MCF 10A (cell line): ENCODE data around the gene HOXD12. TPM values are rescaled to one million over a fixed set of nuclear protein-coding genes. Genes with fewer than 3 reads are reported as not detected.

Experiments
- BruUV-seq: library from RNA; stranded (reverse); fragments of 400-500 nt; replicated peaks from 2 replicates; lab custom pipeline; 2021; lab: Mats Ljungman, UMichigan
- CTCF ChIA-PET: fragments of 300-600 bp; sonication (Branson Sonifier 250); formaldehyde crosslinking; extraction: SDS; loops from one replicate; lab custom pipeline; 2021; ENCODE audit warnings: antibody characterized with exemption, inconsistent platforms; lab: Yijun Ruan, JAX
- POLR2A ChIA-PET: fragments of 300-600, 350-650 bp; sonication (Branson Sonifier 250); formaldehyde crosslinking; extraction: SDS; loops from one replicate; lab custom pipeline; 2020; ENCODE audit warnings: antibody characterized with exemption, inconsistent platforms; lab: Yijun Ruan, JAX
- DNase-seq: peaks from one replicate; pipeline ENCODE4 v3.0.0-alpha.2; 2018; ENCODE audit not compliant: unreplicated experiment
- H3K27ac Mint-ChIP-seq: one replicate; pipeline ENCODE4 v1.8.0; 2022; ENCODE audit warnings: mild to moderate bottlenecking, low read depth, mixed read lengths; ENCODE audit not compliant: unreplicated experiment
- H3K27me3 Mint-ChIP-seq: one replicate; pipeline ENCODE4 v1.8.0; 2022; ENCODE audit warnings: mixed read lengths; ENCODE audit not compliant: insufficient read depth, unreplicated experiment
- H3K36me3 Mint-ChIP-seq: one replicate; pipeline ENCODE4 v1.8.0; 2022; ENCODE audit warnings: mild to moderate bottlenecking, moderate library complexity, mixed read lengths; ENCODE audit not compliant: insufficient read depth, unreplicated experiment
- H3K4me1 Mint-ChIP-seq: one replicate; pipeline ENCODE4 v1.8.0; 2022; ENCODE audit warnings: mixed read lengths; ENCODE audit not compliant: insufficient read depth, unreplicated experiment
- H3K4me3 Mint-ChIP-seq: one replicate; pipeline ENCODE4 v1.8.0; 2022; ENCODE audit warnings: mild to moderate bottlenecking, moderate library complexity, mixed read lengths; ENCODE audit not compliant: unreplicated experiment
- H3K9me3 Mint-ChIP-seq: one replicate; pipeline ENCODE4 v1.8.0; 2022; ENCODE audit warnings: mixed read lengths; ENCODE audit not compliant: unreplicated experiment
- intact Hi-C: fragments of 100-400 bp; cut with micrococcal nuclease; formaldehyde crosslinking; loops from 2 replicates; pipeline ENCODE4 v1.14.1; 2022
- total RNA-seq: library from RNA; stranded (reverse); gene quantifications from 2 replicates; pipeline ENCODE4 v1.2.3, GENCODE V29; 2022
- TF ChIP-seq, protein P1 (sequence below): fragments of 200-600 bp; IDR thresholded peaks from one replicate; pipeline ENCODE4 v1.8.0; 2022; ENCODE audit warnings: antibody characterized with exemption, mild to moderate bottlenecking; ENCODE audit not compliant: unreplicated experiment

The HOXD12 gene
- total RNA-seq, 1 experiment from 2014 or later = not detected

GRCh38 chr2:176080540-176081375, 18.8 kb upstream of the HOXD12 start:
- intact Hi-C loops = loop anchor here (10.0 kb wide), 1 partner anchor 116 kb away; no protein-coding TSS in a partner anchor
- BruUV-seq = no TSS peak
- Mint-ChIP-seq H3K36me3 (no peaks in the 10 kb centered on the region), H3K27ac (no peak overlapping the region), H3K27me3 (peaks cover 63% of the 10 kb centered on the region), H3K4me3 (no peak overlapping the region), H3K9me3 (peaks cover 13% of the 10 kb centered on the region), H3K4me1 (no peaks in the 10 kb centered on the region)
- TF ChIP-seq, protein P1, sequence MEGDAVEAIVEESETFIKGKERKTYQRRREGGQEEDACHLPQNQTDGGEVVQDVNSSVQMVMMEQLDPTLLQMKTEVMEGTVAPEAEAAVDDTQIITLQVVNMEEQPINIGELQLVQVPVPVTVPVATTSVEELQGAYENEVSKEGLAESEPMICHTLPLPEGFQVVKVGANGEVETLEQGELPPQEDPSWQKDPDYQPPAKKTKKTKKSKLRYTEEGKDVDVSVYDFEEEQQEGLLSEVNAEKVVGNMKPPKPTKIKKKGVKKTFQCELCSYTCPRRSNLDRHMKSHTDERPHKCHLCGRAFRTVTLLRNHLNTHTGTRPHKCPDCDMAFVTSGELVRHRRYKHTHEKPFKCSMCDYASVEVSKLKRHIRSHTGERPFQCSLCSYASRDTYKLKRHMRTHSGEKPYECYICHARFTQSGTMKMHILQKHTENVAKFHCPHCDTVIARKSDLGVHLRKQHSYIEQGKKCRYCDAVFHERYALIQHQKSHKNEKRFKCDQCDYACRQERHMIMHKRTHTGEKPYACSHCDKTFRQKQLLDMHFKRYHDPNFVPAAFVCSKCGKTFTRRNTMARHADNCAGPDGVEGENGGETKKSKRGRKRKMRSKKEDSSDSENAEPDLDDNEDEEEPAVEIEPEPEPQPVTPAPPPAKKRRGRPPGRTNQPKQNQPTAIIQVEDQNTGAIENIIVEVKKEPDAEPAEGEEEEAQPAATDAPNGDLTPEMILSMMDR = no peak
- CTCF ChIA-PET = interaction anchor here (0.7 to 3.3 kb wide), 5 partner anchors 17 to 707 kb away, joined by 3 to 25 read pairs (median 3); no protein-coding TSS in a partner anchor
- DNase-seq = no peak
- POLR2A ChIA-PET = no interaction called here

DNA sequence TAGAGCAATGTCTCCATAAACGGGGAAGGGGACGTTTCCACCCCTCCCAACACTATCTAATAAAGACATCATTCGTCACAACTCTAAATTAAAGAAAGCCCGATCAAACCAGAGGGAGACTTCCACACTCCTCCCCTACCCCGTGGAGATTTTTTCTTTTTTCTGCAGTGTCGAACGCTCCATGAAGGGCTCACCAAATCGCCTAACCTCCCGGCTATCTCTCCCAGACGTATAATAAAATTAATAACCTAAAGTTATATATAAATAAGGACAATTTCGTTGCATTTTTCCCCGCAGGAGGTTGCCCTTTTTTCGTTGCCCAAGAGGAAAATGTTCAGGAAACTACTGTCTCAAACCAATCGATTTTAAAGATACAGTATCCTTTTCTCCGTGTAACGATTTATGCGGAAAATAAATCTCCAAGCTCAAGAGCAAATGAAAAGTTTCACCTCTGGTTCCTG, 18.2 kb upstream of the HOXD12 start:
- no peaks in the 10 kb centered on the region for H3K36me3 Mint-ChIP-seq
- intact Hi-C loops = loop anchor here (10.0 kb wide), 1 partner anchor 117 kb away; no protein-coding TSS in a partner anchor
- no TSS peak for BruUV-seq
- H3K27ac Mint-ChIP-seq = no peak overlapping the region
- H3K9me3 Mint-ChIP-seq = peaks cover 13% of the 10 kb centered on the region
- ChIA-PET POLR2A (no interaction called here), CTCF (interaction anchor here (3.3 kb wide), 1 partner anchor 392 kb away, joined by 25 read pairs; no protein-coding TSS in a partner anchor)
- no peak overlapping the region for H3K4me3 Mint-ChIP-seq
- H3K4me1 Mint-ChIP-seq = peaks cover 3% of the 10 kb centered on the region
- TF ChIP-seq, protein P1 = no peak
- no peak for DNase-seq
- peaks cover 58% of the 10 kb centered on the region for H3K27me3 Mint-ChIP-seq

DNA sequence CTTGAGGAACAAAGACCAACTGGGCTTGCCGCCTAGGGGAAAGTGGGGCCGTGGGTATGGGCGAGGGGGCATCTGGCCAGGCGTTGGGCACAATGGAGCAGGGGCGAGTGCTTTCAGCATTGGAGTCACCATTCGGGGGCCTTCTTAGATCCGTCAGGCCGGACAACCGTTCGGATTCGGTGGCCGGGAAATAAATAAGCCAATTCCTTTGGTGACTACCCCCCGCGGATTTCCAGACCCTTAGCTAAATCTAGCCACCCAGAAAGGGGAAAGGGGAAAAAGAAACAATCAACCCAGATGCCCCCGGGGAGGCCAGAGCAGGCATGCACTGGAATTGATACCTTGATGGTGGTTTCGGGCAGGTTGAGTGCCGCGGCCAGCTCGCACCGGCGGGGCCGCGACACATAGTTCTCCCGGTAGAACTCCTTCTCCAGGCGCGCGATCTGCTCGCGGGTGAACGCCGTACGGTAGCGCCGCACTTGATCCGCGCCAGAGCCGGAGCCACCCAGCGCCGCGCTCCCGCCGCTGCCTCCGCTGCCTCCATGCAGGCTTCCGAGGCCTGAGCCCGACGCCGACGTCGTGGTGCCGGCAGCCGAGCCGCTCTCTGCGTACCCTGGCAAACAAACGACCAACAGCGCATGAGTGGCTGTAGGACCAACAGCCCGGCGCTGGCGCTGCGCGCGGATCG, 17.6 kb upstream of the HOXD12 start:
- H3K27me3 Mint-ChIP-seq = peaks cover 58% of the 10 kb centered on the region
- H3K9me3 Mint-ChIP-seq = peaks cover 13% of the 10 kb centered on the region
- no TSS peak for BruUV-seq
- CTCF ChIA-PET = interaction anchor here (3.3 kb wide), 1 partner anchor 393 kb away, joined by 25 read pairs; no protein-coding TSS in a partner anchor
- no peaks in the 10 kb centered on the region for H3K36me3 Mint-ChIP-seq
- POLR2A ChIA-PET = no interaction called here
- no peak overlapping the region for H3K27ac Mint-ChIP-seq
- H3K4me3 Mint-ChIP-seq = no peak overlapping the region
- DNase-seq = no peak
- intact Hi-C loops = loop anchor here (10.0 kb wide), 1 partner anchor 117 kb away; no protein-coding TSS in a partner anchor
- TF ChIP-seq, protein P1 = no peak
- peaks cover 5% of the 10 kb centered on the region for H3K4me1 Mint-ChIP-seq

DNA sequence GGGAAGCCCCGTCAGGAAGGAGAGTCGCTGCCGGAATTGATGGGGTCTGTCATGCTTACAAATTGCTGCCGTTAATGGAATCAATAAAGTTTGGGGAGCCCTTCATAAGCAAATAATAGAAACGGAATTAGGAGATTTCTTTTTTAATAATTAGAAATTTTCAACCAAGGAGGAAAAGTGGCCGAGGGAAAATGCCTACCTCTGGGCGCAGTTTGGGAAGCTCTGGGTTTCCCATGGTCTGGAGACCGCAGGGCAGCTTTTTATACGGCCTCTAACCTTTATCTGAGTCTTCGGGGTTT, 17.1 kb upstream of the HOXD12 start:
- ChIA-PET POLR2A (no interaction called here), CTCF (interaction anchor here (3.3 kb wide), 1 partner anchor 393 kb away, joined by 25 read pairs; no protein-coding TSS in a partner anchor)
- H3K27me3 Mint-ChIP-seq = peaks cover 61% of the 10 kb centered on the region
- H3K27ac Mint-ChIP-seq = no peak overlapping the region
- no TSS peak for BruUV-seq
- H3K36me3 Mint-ChIP-seq = peaks cover 4% of the 10 kb centered on the region
- H3K9me3 Mint-ChIP-seq = peaks cover 13% of the 10 kb centered on the region
- TF ChIP-seq, protein P1 = no peak
- intact Hi-C loops = loop anchor here (10.0 kb wide), 1 partner anchor 118 kb away; no protein-coding TSS in a partner anchor
- no peak for DNase-seq
- H3K4me3 Mint-ChIP-seq = no peak overlapping the region
- H3K4me1 Mint-ChIP-seq = peaks cover 5% of the 10 kb centered on the region
